OCI-LY1 (cell line): ENCODE data around the gene AMDHD1.

Experiments used
- CTCF ChIP-seq: fragments of 200-600 bp; sonication (generic), shearing (Covaris generic); IDR thresholded peaks from 2 replicates; pipeline ENCODE4 v1.5.1; 2017; ENCODE audit warnings: mild to moderate bottlenecking, antibody characterized with exemption, low read length, moderate library complexity, mixed read lengths
- EZH2 ChIP-seq: fragments of 200-600 bp; sonication (generic), shearing (Covaris generic); IDR thresholded peaks from 2 replicates; pipeline ENCODE4 v1.8.0; 2017; ENCODE audit warnings: borderline replicate concordance, mixed run types, mild to moderate bottlenecking, antibody characterized with exemption, low read length, moderate library complexity, mixed read lengths

- TF ChIP-seq CTCF, result no peak
- no peak for TF ChIP-seq EZH2
These were observed 54.9 kb downstream of the AMDHD1 start for GRCh38 chr12:95997911-95998510.
